Endodermal cell (in vitro differentiated cells): ENCODE measurements around the gene UNC80. TPM values are rescaled to one million over a fixed set of nuclear protein-coding genes. Genes with fewer than 3 reads are reported as not detected.
"Not testable (repeated sequence)": the region's sequence is repeated elsewhere in the genome, so short reads cannot be mapped to it uniquely, and the experiment has no call there.

Source experiments
- DNase-seq: peaks from one replicate; pipeline ENCODE4 v3.0.0-alpha.2; 2017
- H3K27ac ChIP-seq: 2 replicates; pipeline ENCODE4 v1.5.1; 2013; ENCODE audit warnings: mild to moderate bottlenecking, low read depth, low read length, moderate library complexity
- H3K27me3 ChIP-seq: 2 replicates; pipeline ENCODE4 v1.6.1; 2013; ENCODE audit warnings: mild to moderate bottlenecking, low read length, moderate library complexity; ENCODE audit not compliant: insufficient read depth, control insufficient read depth, poor library complexity, severe bottlenecking
- H3K36me3 ChIP-seq: 2 replicates; pipeline ENCODE4 v1.7.0; 2013; ENCODE audit warnings: mild to moderate bottlenecking, low read length, moderate library complexity; ENCODE audit not compliant: control insufficient read depth, insufficient read depth
- H3K4me1 ChIP-seq: one replicate; pipeline ENCODE4 v1.7.0; 2013; ENCODE audit warnings: low read length; ENCODE audit not compliant: control insufficient read depth, insufficient read depth
- H3K4me3 ChIP-seq: 2 replicates; pipeline ENCODE4 v1.5.1; 2013; ENCODE audit warnings: mild to moderate bottlenecking, low read length, moderate library complexity
- H3K9ac ChIP-seq: 2 replicates; pipeline ENCODE4 v1.6.1; 2013; ENCODE audit warnings: mild to moderate bottlenecking, low read length, moderate library complexity; ENCODE audit not compliant: poor library complexity, severe bottlenecking; ENCODE audit errors: extremely low read depth
- H3K9me3 ChIP-seq: 2 replicates; pipeline ENCODE4 v1.6.1; 2013; ENCODE audit warnings: mild to moderate bottlenecking, low read length, moderate library complexity; ENCODE audit not compliant: control insufficient read depth
- H3K27ac Mint-ChIP-seq: 2 replicates; pipeline ENCODE4 v1.8.0; 2020; ENCODE audit warnings: mixed read lengths
- H3K27me3 Mint-ChIP-seq: 2 replicates; pipeline ENCODE4 v1.8.0; 2021; ENCODE audit warnings: mild to moderate bottlenecking, mixed read lengths; ENCODE audit not compliant: insufficient read depth
- H3K36me3 Mint-ChIP-seq: 2 replicates; pipeline ENCODE4 v1.8.0; 2020; ENCODE audit warnings: low read depth, mixed read lengths
- H3K4me1 Mint-ChIP-seq: 2 replicates; pipeline ENCODE4 v1.8.0; 2020; ENCODE audit warnings: mixed read lengths
- H3K4me3 Mint-ChIP-seq: 2 replicates; pipeline ENCODE4 v1.8.0; 2020; ENCODE audit warnings: mild to moderate bottlenecking, moderate library complexity, mixed read lengths
- H3K9me3 Mint-ChIP-seq: 2 replicates; pipeline ENCODE4 v1.8.0; 2020; ENCODE audit warnings: mild to moderate bottlenecking, mixed read lengths
- WGBS, 2 experiments: methylation state at CpG; one replicate each; pipeline versions ENCODE4 v1.1.5 to v1.1.7; 2013; ENCODE audit warnings: missing lambda C conversion rate in 2 of 2, mixed read lengths in 1 of 2; ENCODE audit not compliant: insufficient coverage in 1 of 2, insufficient read length in 1 of 2; 5-methylcytosine and 5-hydroxymethylcytosine counted together
- total RNA-seq, 2 donors: library from RNA; stranded (reverse); fragmentation: NEBNext Ultra II Directional in 1 of 2; extraction: Animal tissue kit (Norgen Biotek cat#: 25700) in 1 of 2; gene quantifications; 2 replicates in 1 of 2; 3 replicates in 1 of 2; pipeline ENCODE4 v1.2.1, GENCODE V29; 2021
- TF ChIP-seq, protein P1 (sequence below): fragments of 200-600 bp; sonication (generic); conservative IDR thresholded peaks from 2 replicates; pipeline ENCODE4 v1.5.0; 2021; ENCODE audit warnings: antibody characterized with exemption, mild to moderate bottlenecking

The UNC80 gene
- total RNA-seq, 2 donors from 2014 or later: 0.15 to 0.55 TPM

DNA sequence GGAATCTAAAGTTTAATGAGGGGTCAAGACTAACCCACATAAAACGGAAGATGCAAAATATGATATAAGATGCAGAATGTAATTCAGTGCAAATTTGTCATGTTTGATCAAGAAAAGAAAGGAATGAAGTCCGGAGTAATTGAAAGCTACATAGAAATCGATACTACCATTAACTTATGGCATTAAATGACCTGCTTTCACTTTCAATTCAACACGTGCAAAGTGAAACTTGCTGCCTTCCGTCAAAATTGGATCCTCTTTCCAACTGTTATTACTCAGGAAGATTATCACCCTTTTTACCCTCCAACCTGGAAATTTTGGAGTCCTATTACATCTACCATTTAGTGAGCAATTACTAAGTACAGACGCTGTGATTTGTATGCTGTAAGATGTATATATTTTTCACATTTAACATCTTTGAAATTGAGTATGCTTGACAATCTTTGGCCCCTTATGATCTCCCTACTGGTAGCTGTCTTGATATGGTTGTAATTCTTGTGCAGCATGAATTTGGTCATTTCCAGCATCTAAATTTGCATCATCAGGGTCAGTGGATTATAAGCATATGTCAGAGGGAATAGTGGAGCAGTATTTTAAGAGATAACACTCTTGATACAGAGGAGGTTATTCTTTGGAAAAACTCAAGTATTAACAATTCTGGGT lies 18.6 kb downstream of the UNC80 start:
- no peaks in the 10 kb centered on the region for H3K27me3 Mint-ChIP-seq
- no peak overlapping the region for H3K27ac Mint-ChIP-seq
- H3K36me3 ChIP-seq: no peaks in the 10 kb centered on the region
- no peak for DNase-seq
- TF ChIP-seq, protein P1, sequence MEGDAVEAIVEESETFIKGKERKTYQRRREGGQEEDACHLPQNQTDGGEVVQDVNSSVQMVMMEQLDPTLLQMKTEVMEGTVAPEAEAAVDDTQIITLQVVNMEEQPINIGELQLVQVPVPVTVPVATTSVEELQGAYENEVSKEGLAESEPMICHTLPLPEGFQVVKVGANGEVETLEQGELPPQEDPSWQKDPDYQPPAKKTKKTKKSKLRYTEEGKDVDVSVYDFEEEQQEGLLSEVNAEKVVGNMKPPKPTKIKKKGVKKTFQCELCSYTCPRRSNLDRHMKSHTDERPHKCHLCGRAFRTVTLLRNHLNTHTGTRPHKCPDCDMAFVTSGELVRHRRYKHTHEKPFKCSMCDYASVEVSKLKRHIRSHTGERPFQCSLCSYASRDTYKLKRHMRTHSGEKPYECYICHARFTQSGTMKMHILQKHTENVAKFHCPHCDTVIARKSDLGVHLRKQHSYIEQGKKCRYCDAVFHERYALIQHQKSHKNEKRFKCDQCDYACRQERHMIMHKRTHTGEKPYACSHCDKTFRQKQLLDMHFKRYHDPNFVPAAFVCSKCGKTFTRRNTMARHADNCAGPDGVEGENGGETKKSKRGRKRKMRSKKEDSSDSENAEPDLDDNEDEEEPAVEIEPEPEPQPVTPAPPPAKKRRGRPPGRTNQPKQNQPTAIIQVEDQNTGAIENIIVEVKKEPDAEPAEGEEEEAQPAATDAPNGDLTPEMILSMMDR: no peak
- H3K4me1 ChIP-seq: no peaks in the 10 kb centered on the region
- no peak overlapping the region for H3K4me3 Mint-ChIP-seq
- peaks cover 6% of the 10 kb centered on the region for H3K4me1 Mint-ChIP-seq
- no peaks in the 10 kb centered on the region for H3K9me3 ChIP-seq
- no peak overlapping the region for H3K9ac ChIP-seq
- no peak overlapping the region for H3K4me3 ChIP-seq
- H3K27me3 ChIP-seq: no peaks in the 10 kb centered on the region
- H3K36me3 Mint-ChIP-seq: no peaks in the 10 kb centered on the region
- 74 to 78% methylated on average over 5 of the region's 6 CpGs for WGBS, 2 experiments
- H3K9me3 Mint-ChIP-seq: peaks cover 1% of the 10 kb centered on the region
- H3K27ac ChIP-seq: no peak overlapping the region

- no peak overlapping the region for H3K9ac ChIP-seq
- Mint-ChIP-seq H3K9me3 (peaks cover 1% of the 10 kb centered on the region), H3K4me1 (peaks cover 6% of the 10 kb centered on the region), H3K27ac (no peak overlapping the region), H3K4me3 (no peak overlapping the region), H3K36me3 (no peaks in the 10 kb centered on the region), H3K27me3 (no peaks in the 10 kb centered on the region)
- 71 to 75% methylated on average over 3 of the region's 3 CpGs for WGBS, 2 experiments
- H3K4me1 ChIP-seq: no peaks in the 10 kb centered on the region
- H3K4me3 ChIP-seq: no peak overlapping the region
- no peaks in the 10 kb centered on the region for H3K27me3 ChIP-seq
- no peak overlapping the region for H3K27ac ChIP-seq
- no peaks in the 10 kb centered on the region for H3K36me3 ChIP-seq
- no peaks in the 10 kb centered on the region for H3K9me3 ChIP-seq
- DNase-seq: no peak
- TF ChIP-seq, protein P1: no peak
These were observed 19.5 kb downstream of the UNC80 start for GRCh38 chr2:209791151-209791550.

GRCh38 chr2:209795425-209795824 lies 23.8 kb downstream of the UNC80 start:
- 93% methylated on average over 2 to 4 of the region's 4 CpGs for WGBS, 2 experiments
- H3K27me3 Mint-ChIP-seq, H3K9me3 ChIP-seq, H3K27ac ChIP-seq, H3K4me3 Mint-ChIP-seq, H3K9me3 Mint-ChIP-seq, H3K27me3 ChIP-seq, H3K9ac ChIP-seq, H3K27ac Mint-ChIP-seq, H3K36me3 Mint-ChIP-seq, DNase-seq, H3K4me3 ChIP-seq, H3K36me3 ChIP-seq, H3K4me1 Mint-ChIP-seq, H3K4me1 ChIP-seq: not testable (repeated sequence)

GRCh38 chr2:209805351-209805750 lies 33.7 kb downstream of the UNC80 start:
- Histone ChIP-seq H3K36me3 (no peaks in the 10 kb centered on the region), H3K4me1 (no peaks in the 10 kb centered on the region), H3K9ac (no peak overlapping the region), H3K4me3 (no peak overlapping the region), H3K27ac (no peak overlapping the region), H3K9me3 (no peaks in the 10 kb centered on the region), H3K27me3 (no peaks in the 10 kb centered on the region)
- peaks cover 3% of the 10 kb centered on the region for H3K9me3 Mint-ChIP-seq
- WGBS, 2 experiments: 86 to 88% methylated on average over 1 of the region's 1 CpG
- H3K4me3 Mint-ChIP-seq: no peak overlapping the region
- no peaks in the 10 kb centered on the region for H3K36me3 Mint-ChIP-seq
- no peak overlapping the region for H3K27ac Mint-ChIP-seq
- DNase-seq: no peak
- H3K4me1 Mint-ChIP-seq: no peaks in the 10 kb centered on the region
- TF ChIP-seq, protein P1: no peak
- no peaks in the 10 kb centered on the region for H3K27me3 Mint-ChIP-seq
